Mononuclear cell (primary cell): ENCODE measurements around the gene PCDHA8. TPM values are rescaled to one million over a fixed set of nuclear protein-coding genes. Genes with fewer than 3 reads are reported as not detected.
"Not testable (repeated sequence)": the region's sequence is repeated elsewhere in the genome, so short reads cannot be mapped to it uniquely, and the experiment has no call there.

Source experiments
- H3K27me3 ChIP-seq: 2 replicates; pipeline ENCODE4 v1.6.0; 2011; ENCODE audit warnings: low read length, control low read depth; ENCODE audit not compliant: insufficient read depth
- H3K4me1 ChIP-seq: 2 replicates; pipeline ENCODE4 v1.5.1; 2011; ENCODE audit warnings: mild to moderate bottlenecking, low read length, control low read depth; ENCODE audit not compliant: insufficient read depth
- H3K4me3 ChIP-seq: 2 replicates; pipeline ENCODE4 v1.5.1; 2011; ENCODE audit warnings: mild to moderate bottlenecking, low read length, moderate library complexity
- H3K9me3 ChIP-seq: 2 replicates; pipeline ENCODE4 v1.5.1; 2011; ENCODE audit warnings: low read depth, mild to moderate bottlenecking, control low read depth, low read length
- total RNA-seq: library from RNA; depleted of rRNA; stranded (reverse); fragments of >200 nt; gene quantifications from one replicate; pipeline ENCODE4 v1.2.3, GENCODE V29; 2012

Gene PCDHA8
- total RNA-seq, 1 donor: not detected

GRCh38 chr5:140821375-140822280 is 19.4 kb upstream of the PCDHA8 start, which contains the start of gene PCDHA5:
Gene PCDHA5, plus strand, starts transcription at chr5:140821613.
- Histone ChIP-seq H3K4me3 (no peak within 1 kb of the TSS), H3K27me3 (peaks cover 26% of the 10 kb centered on the region), H3K4me1 (no peaks in the 10 kb centered on the region), H3K9me3 (peaks cover 11% of the 10 kb centered on the region)

GRCh38 chr5:140822281-140822629 is 18.7 kb upstream of the PCDHA8 start:
- no peak overlapping the region for H3K4me3 ChIP-seq
- no peaks in the 10 kb centered on the region for H3K4me1 ChIP-seq
- H3K9me3 ChIP-seq: peaks cover 17% of the 10 kb centered on the region
- H3K27me3 ChIP-seq: peaks cover 28% of the 10 kb centered on the region

GRCh38 chr5:140822969-140823368 is 18.0 kb upstream of the PCDHA8 start:
- H3K9me3 ChIP-seq: peaks cover 22% of the 10 kb centered on the region
- peaks cover 35% of the 10 kb centered on the region for H3K27me3 ChIP-seq
- H3K4me1 ChIP-seq, H3K4me3 ChIP-seq: not testable (repeated sequence)

GRCh38 chr5:140823475-140823874 is 17.5 kb upstream of the PCDHA8 start:
- H3K4me1 ChIP-seq: no peaks in the 10 kb centered on the region
- peaks cover 38% of the 10 kb centered on the region for H3K27me3 ChIP-seq
- H3K4me3 ChIP-seq: no peak overlapping the region
- H3K9me3 ChIP-seq: peaks cover 20% of the 10 kb centered on the region

GRCh38 chr5:140827704-140828361 is 13.2 kb upstream of the PCDHA8 start, which contains the start of gene PCDHA6:
Gene PCDHA6, plus strand, starts transcription at chr5:140827960. Its CDS starts 132 bp downstream, at chr5:140828092.
- Histone ChIP-seq H3K4me3 (no peak within 1 kb of the TSS), H3K9me3 (peaks cover 23% of the 10 kb centered on the region), H3K4me1 (no peaks in the 10 kb centered on the region), H3K27me3 (peaks cover 45% of the 10 kb centered on the region)

- Histone ChIP-seq H3K9me3 (peaks cover 27% of the 10 kb centered on the region), H3K4me3 (no peak overlapping the region), H3K27me3 (peaks cover 50% of the 10 kb centered on the region), H3K4me1 (no peaks in the 10 kb centered on the region)
These were observed 12.6 kb upstream of the PCDHA8 start for GRCh38 chr5:140828362-140828737.

GRCh38 chr5:140829511-140830501 is 11.2 kb upstream of the PCDHA8 start:
- H3K9me3 ChIP-seq: peaks cover 33% of the 10 kb centered on the region
- not testable (repeated sequence) for H3K4me1 ChIP-seq, H3K4me3 ChIP-seq
- peaks cover 60% of the 10 kb centered on the region for H3K27me3 ChIP-seq

GRCh38 chr5:140833993-140834392 is 7.0 kb upstream of the PCDHA8 start, which contains the start of gene PCDHA7:
Gene PCDHA7, plus strand, starts transcription at chr5:140834269. Its CDS starts 115 bp downstream, at chr5:140834384.
- H3K9me3 ChIP-seq: peaks cover 18% of the 10 kb centered on the region

GRCh38 chr5:140834439-140835008 is 6.5 kb upstream of the PCDHA8 start:
- H3K4me1 ChIP-seq, H3K4me3 ChIP-seq: not testable (repeated sequence)
- Histone ChIP-seq H3K27me3 (peaks cover 40% of the 10 kb centered on the region), H3K9me3 (peaks cover 18% of the 10 kb centered on the region)

More at GRCh38 chr5:140833993-140834392, 7.0 kb upstream of the PCDHA8 start, which contains the start of gene PCDHA7:
- no peaks in the 10 kb centered on the region for H3K4me1 ChIP-seq
- peaks cover 40% of the 10 kb centered on the region for H3K27me3 ChIP-seq
- no peak within 1 kb of the TSS for H3K4me3 ChIP-seq

- no peaks in the 10 kb centered on the region for H3K4me1 ChIP-seq
- no peak overlapping the region for H3K4me3 ChIP-seq
- peaks cover 23% of the 10 kb centered on the region for H3K9me3 ChIP-seq
These were observed 5.1 kb upstream of the PCDHA8 start for GRCh38 chr5:140835622-140836510.

GRCh38 chr5:140842798-140843733 is 2.1 kb downstream of the PCDHA8 start:
- Histone ChIP-seq H3K9me3 (peaks cover 11% of the 10 kb centered on the region), H3K27me3 (peaks cover 12% of the 10 kb centered on the region), H3K4me3 (no peak overlapping the region), H3K4me1 (no peaks in the 10 kb centered on the region)

More at GRCh38 chr5:140835622-140836510, 5.1 kb upstream of the PCDHA8 start:
- peaks cover 44% of the 10 kb centered on the region for H3K27me3 ChIP-seq

GRCh38 chr5:140848139-140849102 is 7.4 kb downstream of the PCDHA8 start, which contains the start of gene PCDHA9:
Gene PCDHA9, plus strand, starts transcription at chr5:140848382. Its CDS starts 114 bp downstream, at chr5:140848496.
- not testable (repeated sequence) for H3K9me3 ChIP-seq, H3K27me3 ChIP-seq, H3K4me3 ChIP-seq

More at GRCh38 chr5:140848139-140849102, 7.4 kb downstream of the PCDHA8 start, which contains the start of gene PCDHA9:
- H3K4me1 ChIP-seq: not testable (repeated sequence)
